ENCODE measurements around the gene PDZRN3.

Gene PDZRN3

DNA sequence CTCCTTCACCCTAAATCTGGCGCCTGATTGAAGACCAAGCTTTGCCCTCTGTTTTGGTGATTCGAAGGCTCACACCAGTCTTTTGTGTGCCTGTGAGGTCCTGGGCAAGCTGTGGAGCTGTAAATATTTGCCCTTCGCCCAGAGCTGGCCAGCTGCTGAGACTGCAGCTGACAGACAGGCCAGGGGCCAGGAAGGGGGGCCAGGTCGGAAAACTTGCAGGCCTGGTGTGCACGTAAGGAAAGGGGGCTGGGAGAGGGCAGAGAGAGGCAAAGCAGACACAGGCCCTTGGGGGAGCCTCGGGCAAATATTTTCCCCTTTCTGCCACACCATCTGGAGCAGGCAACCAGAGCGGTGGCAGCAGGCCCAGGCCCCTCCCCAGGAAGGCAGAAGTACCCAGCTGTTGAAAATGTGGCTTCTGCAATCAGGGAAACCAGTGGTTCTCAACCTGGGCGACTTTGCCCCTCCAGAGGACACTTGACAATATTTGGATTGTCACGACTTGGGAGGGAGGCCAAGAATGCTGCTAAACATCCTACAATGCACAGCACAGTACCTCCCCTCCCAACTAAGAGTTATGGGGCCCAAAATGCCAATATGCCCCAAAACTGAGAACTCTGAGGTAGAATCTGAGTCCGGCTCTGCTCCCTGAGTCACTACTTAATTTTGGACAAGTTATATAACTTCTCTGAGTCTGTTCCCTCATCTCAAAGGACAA, 2.5 kb downstream of the PDZRN3 start:
- DNase-seq (ENCODE audit: low read depth): no peak

DNA sequence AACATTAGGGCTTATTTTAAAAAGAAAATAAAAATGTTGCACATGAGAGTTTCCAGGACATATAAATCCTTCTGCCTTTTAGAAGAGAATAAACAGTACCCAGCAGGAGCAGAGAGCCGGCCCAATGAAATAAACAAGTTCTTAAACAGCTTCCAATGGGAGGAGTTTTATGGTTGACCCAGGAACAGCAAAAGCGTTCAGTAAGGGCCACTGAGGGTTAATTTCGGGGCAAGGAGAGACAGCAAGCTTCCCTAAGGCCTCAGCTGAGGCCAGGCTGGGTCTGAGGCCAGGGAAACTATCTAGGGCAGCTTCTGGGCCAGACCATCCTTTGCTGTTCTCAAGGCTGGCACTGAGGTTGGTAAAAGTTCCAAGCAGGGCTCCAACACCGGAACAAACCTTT, 3.4 kb downstream of the PDZRN3 start:
- no peak for DNase-seq (ENCODE audit: low read depth)

DNA sequence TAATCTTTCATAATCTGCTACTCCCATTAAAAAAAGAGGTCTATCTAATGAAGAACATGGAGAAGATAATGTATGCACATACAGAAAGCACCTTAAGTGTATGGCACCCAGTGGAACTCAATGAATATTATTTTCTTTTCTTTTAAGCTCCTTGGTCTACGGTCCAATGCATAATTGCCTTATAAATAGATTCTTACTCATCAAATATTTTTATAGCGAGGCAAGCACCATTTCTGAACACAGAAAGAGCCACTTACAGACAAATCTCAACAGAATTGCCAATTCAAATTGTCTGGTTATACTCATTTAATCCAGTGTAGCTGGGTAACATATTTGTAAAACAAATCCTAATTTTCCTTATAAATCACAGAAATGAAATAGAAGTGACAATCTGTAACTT, 6.3 kb downstream of the PDZRN3 start:
- DNase-seq (ENCODE audit: low read depth): no peak

DNA sequence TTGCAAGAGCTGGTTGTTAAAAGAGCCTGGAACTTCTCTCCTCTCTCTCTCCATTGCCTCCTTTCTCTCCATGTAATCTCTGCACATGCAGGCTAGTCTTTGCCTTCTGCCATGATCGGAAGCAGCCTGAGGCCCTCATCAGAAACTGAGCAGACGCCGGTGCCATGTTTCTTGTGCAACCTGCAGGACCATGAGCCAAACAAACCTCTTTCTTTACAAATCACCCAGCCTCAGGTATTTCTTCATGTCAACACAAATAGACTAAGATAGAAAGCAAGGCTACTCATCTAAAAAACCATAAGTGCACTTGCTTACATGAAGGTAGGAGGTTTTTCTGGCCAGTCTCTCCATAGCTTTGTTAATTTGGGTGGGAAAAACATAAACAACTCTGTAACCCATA, 8.7 kb downstream of the PDZRN3 start:
- no peak for DNase-seq (ENCODE audit: low read depth)

DNA sequence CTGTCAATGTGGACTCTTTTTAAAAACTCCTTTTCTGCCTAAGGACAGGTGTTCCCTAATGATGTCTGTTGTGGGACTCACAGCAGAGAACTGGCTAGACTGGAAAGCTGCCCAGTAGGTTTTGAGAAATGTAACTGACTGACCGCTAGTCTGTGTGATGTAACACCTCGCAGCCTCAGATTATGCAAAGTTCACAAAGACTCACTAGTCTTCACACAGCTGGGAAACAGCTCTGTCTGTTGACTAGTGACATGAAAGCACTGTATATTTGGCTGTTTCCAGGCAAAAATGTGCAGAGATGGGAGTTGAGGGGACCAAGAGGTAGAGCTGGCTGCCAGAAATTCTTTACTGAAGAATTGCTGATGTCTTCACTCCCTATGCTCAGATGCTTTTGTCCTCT, 10.3 kb downstream of the PDZRN3 start:
- DNase-seq (ENCODE audit: low read depth): peak; percentile 75

DNA sequence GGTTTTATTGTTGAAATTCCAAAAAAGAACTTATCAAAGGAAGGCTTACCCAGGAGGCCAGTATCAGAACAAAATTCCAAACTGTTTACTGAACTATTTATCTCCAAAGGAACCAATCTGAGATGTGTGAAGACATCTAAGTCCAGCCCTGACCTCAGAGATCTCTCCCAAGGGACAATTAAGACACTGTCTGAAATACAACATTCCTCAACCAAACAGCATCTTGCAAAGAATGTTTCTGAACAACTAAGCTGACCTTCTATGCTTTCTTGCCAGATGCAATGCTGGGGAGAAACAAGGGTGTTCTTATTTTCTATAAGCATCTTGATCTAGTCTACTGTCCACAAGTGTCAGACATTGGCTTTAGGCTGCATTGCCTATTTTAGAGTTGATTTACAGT, 13.6 kb downstream of the PDZRN3 start:
- DNase-seq (ENCODE audit: low read depth): no peak

DNA sequence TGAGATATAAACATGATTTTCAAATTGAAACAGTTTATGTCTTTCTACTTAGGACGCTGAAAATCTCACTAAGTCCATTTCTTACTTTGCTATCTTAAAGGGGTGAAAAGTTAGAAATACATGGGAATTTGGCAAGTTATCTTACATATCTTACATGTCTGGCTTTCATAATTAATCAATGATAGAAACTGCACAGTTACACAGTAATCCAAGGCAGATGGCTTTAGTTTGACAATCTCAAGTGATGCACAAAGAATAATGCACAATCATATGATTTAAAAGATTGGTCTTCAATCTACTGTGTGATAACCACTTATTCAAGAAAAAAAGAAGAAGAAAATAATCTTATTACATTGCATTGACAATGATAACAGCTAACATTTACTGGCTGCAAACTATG, 14.2 kb downstream of the PDZRN3 start:
- no peak for DNase-seq (ENCODE audit: low read depth)

DNA sequence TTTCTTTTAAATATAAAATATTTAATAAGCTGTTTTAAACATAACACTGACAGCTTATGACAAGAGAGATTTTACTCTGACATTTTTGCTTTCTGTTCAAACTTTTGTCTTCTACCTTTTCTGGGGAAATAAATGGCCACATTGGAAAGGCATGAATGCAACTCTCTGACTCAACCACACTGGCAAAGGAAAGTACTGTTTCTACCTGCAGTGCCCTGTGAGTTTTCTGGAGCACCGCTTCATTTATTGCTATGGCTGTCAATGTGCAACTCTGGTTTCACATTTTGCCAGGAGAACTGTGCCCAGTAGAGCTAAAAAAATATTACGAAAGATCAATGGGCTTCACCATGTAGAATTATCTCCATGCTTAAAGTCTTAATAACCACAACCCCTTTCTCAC, 15.1 kb downstream of the PDZRN3 start:
- DNase-seq (ENCODE audit: low read depth): no peak

DNA sequence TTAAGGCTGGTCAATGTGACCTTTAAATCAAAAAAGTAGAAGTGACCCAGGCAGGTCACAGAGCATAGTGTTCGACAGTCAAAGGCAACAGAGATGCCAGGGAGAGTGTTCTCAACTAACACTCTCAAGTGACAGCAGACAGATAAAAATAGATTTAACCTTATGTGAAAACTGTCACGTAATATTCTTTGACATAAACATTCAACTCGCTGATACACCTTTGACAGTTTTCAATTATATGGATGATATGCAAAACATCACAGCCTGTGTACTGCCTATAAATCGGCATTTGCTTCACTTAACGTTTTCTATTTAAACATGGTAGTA, 15.5 kb downstream of the PDZRN3 start:
- DNase-seq (ENCODE audit: low read depth): no peak

DNA sequence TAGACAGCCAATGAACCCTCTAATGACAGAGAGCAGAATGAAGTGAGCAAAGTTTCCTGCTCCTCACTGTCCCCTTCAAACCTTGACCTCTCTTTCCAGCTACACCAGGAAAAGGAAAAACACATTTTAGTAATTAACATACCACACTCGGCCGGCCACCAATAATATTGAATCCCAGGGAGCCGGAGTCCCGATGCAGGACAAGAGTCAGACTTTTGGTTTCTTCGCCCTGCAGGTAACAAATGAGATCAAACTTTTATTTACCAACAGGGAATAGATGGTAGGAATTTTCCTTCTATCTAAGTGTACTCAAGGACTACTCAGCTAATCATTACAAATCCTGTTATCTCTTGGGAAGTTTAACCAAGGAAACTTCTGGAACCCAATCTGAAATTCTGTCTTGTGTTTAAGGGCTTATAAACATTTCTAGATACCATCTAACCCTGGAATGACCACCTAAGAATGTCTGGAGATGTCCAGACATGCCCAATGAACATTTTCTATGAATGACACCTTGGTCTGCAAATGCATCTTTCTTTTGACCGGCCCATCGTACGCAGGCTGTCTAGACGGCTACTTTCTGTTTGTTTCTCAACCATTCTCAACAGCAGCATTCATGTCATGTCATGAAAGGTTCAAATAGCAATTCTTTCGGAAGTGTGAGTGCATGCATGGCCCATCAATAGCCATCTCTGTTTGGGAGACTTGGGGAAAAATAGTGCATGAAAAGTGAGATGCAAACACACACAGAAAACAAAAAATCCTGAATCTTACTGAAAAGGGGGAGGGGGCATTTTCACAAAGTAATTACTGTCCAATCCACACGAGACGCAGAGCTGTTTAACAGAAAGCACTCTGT, 16.1 kb downstream of the PDZRN3 start:
- no peak for DNase-seq (ENCODE audit: low read depth)

DNA sequence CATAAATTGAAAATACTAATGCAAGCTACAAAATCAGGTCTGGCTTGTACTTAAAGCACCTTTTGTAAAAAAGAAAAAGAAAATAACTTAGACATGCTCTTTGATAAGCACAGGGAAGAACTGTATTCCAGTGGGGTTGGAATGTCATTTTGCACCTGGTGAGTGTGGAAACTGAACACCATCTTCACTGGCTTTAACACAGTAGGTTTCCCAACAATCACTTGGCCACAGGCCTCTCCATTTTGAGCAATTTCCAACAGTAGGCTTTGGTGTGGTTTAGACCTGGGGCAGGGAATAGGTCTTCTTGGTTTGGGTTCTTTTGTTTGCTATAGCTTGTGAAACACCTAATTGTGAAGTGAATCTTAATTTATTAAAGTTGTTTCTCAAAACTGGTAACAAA, 18.9 kb downstream of the PDZRN3 start:
- DNase-seq (ENCODE audit: low read depth): no peak

DNA sequence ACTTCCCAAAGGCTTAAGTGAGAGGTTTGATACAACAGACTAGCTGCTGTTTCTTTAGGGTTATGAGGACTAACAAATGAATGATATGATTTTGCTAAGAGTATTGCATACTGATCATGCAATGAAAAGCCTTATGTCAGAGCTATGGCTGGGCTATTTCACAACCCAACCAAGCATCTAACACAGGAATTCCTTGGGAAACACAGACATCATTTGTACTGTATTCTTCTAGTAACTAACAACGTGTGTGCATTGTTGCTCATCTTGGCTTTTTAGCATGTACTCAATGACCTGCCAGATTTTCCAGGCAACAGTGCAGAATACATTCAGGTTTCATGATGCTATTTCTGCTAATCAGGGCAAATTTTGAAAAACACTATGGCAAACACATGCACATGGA, 19.3 kb downstream of the PDZRN3 start:
- peak; percentile 63 for DNase-seq (ENCODE audit: low read depth)

DNA sequence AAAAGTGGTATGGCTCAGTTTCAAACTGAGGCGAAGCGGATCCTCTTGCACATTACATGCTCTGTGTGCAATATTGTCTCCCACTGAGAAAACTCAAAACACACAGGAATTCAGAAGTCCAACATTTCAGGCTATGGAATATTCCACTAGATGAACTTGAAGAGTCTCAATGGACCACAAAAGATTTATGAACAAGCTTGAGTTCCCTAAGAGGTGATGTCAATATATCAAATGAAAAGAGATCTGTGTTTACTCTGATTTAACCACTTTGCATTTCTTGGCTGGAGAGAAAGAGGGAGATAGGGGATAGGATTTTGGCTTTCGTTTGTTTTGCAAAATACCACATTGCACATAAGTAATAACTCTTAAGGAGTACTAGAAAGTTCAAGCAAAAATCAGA, 20.3 kb downstream of the PDZRN3 start:
- DNase-seq (ENCODE audit: low read depth): peak; percentile 47

DNA sequence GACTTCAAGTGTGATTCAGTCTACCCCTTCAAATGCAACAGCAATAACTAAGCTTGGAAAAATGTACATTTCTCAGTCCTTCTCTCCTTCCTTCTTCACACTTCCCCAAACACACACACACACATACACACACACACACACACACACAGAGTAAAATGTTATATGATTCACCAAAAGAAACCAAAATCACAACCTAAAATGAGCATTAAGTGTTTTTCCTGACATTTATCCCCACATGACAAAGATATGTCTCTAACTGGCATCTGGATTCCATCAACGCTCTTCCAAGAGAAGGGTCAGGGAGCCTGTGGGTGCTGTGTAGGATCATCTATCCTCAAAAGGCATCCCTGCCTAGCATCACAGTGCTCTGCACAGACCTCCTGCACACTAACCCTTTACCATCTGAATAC, 21.0 kb downstream of the PDZRN3 start:
- DNase-seq (ENCODE audit: low read depth): peak; percentile 40

DNA sequence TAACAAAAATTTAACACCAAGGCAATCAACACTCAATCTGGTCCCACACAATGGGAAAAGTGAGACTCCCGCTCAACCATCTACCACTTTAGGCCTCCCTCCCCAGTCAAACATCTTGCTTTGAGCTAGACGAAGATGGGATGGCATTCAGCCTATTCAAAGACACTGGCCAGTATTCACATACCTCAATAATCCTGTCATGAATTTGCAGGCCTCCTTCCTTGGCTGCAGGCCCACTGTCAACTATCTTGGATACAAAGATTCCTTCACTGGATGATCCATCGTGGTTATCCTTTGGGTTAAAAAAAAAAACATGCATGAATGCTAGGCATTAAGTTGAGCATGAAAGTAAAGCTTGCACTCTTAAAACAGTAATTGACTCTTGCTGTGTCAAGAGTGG, 22.6 kb downstream of the PDZRN3 start:
- peak; percentile 65 for DNase-seq (ENCODE audit: low read depth)

DNA sequence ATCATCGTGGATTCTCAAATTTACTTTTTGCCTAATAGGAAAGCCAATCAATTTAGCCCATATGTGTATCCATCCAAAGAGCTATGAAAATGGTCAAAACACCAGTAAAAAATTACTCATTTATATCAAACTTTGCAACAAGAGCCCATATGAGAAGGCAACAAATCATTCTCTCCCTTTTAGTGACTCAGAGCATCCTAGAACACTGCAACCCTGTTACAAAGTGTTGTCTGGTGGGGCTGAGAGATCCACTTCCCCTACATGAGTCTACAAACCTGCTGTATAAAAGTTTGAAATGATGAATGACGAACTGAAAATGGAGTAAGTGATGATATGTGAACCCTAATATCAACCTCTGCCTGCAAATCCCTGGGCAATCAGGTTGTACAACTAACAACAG, 23.3 kb downstream of the PDZRN3 start:
- no peak for DNase-seq (ENCODE audit: low read depth)

DNA sequence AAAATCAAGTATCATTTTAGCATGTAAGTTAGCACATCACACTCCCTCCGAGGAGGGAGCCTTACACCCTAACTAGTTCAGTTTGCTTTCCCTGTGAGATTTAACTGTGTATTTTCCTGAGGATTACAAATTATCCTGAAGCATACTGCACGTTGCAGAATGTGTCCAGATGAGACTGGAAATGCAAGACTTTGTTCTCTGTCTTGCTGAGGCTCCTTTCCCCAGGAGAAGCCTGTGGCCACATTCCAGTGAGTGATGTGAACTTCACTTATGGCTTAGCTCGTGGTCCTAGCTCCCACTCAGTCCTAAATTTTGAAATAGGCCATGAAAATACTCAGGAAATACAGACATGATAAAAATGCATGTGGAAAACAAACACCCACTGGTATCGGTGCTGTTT, 23.7 kb downstream of the PDZRN3 start:
- DNase-seq (ENCODE audit: low read depth): no peak

DNA sequence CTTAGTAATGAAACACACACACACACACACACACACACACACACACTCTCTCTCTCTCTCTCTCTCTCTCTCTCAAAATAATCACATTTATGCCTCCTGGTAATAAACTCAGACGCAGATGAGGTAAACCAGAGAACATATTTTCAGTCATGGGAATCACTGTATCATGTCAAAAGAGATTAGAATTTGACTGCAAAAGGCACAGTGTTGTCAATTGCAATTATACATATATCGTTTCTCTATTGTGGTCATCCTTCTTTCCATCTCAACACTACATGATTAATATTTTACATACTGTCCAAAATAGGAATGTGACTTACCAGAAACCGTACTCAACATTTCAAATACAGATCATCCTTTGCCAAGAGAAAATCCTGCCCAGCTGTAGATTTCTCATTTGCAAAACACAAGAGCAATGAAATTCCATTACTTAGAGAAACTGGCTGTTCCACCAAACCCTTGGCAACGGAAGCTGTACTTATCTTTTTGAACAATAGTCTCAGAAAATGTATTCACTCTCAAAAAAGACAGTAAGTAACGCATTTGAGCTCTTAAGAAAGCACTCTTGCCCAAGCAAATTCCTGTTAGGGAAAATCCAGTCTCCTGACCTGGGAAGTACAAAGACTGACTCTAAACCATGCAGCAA, 24.3 kb downstream of the PDZRN3 start:
- peak; percentile 47 for DNase-seq (ENCODE audit: low read depth)

DNA sequence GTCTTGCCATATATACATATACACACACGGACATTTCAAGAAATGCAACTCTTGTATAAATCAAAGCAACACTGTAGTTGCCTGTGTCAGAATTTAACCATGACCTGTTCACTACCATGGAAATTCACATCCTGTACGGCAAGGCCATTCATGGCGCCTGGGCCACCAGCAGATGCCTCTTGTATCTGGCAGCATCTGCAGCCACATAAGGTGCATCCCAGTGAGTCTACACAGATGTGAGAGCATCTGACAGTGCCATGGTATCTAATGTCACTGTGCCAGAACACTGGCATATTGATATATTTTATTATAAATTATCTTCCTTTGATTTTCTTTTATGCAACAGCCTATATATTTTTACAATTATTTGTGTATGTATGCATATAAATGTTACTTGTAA, 25.1 kb downstream of the PDZRN3 start:
- DNase-seq (ENCODE audit: low read depth): no peak

DNA sequence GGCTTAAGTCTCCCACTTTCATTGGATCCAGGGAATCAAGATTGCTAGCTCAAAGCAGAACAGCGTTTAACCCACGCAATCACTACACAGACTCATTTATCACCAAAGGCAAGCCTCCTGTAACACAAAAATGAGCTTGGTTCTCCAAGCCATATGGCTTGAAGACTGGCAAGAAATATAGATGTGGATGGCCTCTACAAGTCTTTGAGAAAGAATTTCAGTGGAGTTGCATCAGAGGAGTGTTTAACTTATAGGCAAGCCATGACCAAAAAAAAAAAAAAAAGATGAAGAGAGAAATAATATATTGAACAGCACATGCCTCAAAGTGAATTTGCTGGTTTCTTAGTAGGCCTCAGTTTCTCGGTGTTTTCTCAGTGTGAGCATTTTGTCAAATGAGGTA, 27.3 kb downstream of the PDZRN3 start:
- no peak for DNase-seq (ENCODE audit: low read depth)

DNA sequence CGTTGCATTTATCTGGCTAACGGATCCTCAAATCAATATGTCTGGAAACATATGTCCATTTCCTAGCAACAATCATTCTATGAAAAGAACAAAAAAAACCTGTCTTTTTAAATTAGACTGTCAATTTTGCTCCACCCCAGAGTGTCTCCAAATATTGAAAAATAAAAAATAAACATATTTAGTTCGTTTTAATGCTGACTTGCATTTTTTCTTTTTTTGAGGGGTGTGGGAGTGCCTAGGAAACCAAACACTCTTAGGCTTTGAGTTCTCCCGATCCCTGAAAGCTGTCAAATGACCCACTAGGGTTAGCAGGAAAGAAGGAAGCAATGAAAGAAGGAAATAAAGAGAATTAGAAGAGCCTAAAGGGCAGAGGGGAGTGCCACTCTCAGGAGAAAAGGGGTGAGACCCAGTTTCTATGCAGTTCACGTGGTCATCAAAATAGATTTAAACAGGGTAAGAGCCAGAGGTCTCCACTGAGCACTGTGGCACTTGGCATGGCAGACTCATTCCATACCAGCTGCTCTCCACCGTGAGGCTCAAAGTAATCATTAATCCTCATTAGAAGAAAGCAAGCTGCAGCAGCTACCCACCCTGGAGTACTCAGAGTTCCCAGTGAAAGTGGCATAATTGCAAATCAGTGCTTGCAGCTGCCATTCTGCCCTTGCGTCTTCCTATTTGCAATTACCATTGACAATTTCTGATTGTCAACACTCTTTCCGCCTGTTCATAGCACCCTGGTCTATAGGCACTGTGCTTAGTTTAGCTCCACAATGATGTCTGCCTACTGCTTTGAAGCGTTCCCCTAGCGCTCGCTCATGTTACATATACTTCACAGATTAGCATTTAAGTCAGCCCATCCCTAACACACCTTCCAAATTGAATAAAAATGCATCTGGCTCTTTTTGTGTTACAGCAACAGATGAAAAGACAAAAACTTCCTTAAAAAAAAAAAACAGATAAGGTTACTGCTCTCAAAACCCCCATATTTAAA, 32.3 kb downstream of the PDZRN3 start:
- no peak for DNase-seq (ENCODE audit: low read depth)

DNA sequence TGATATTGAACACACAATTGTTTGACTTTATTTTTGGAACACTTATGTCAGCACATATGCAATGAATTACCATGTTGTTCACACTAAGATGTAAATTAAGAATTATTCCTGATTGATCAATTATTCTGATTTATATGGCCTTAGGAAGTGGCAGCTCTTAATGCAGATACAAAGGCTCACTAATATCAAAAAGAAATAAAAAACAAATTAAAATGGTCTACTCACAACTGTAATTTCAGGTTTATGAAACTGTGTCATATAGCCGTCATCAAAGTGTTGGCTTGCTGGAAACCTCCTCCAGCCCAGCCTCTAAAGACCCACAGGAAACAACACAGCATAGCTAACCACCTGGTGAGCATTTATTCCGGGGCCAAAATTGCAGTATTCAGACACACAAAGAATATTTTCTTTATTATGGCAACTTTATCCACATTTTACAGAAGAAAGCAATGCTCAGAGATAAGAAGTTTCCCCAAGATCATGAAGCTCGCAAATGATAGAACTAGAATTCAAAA, 33.4 kb downstream of the PDZRN3 start:
- DNase-seq (ENCODE audit: low read depth): no peak
